Esophagus (tissue), 2 donors: ENCODE results near the gene DTNA. TPM values are rescaled to one million over a fixed set of nuclear protein-coding genes. Genes with fewer than 3 reads are reported as not detected.

Experiments
- H3K27ac ChIP-seq, 2 donors: one replicate each; pipeline ENCODE4 v1.5.1; 2013; ENCODE audit warnings: low read depth in 2 of 2, mild to moderate bottlenecking in 2 of 2, inconsistent platforms in 1 of 2, low read length in 1 of 2, moderate library complexity in 1 of 2
- H3K27me3 ChIP-seq, 2 donors: one replicate each; pipeline ENCODE4 v1.6.1; 2013; ENCODE audit warnings: low read length in 2 of 2, control low read depth in 1 of 2, mild to moderate bottlenecking in 1 of 2; ENCODE audit not compliant: insufficient read depth in 2 of 2, control insufficient read depth in 1 of 2
- H3K36me3 ChIP-seq, 2 donors: one replicate each; pipeline ENCODE4 v1.6.1; 2013; ENCODE audit warnings: low read length in 1 of 2; ENCODE audit not compliant: control insufficient read depth in 2 of 2, insufficient read depth in 2 of 2
- H3K4me1 ChIP-seq, 2 donors: one replicate each; pipeline ENCODE4 v1.6.1; 2013; ENCODE audit warnings: low read length in 1 of 2; ENCODE audit not compliant: control insufficient read depth in 2 of 2, insufficient read depth in 2 of 2
- H3K4me3 ChIP-seq, 2 donors: one replicate each; pipeline ENCODE4 v1.5.1; 2013; ENCODE audit warnings: low read length in 2 of 2, mild to moderate bottlenecking in 2 of 2, low read depth in 1 of 2, moderate library complexity in 1 of 2
- H3K9me3 ChIP-seq, 2 donors: one replicate each; pipeline ENCODE4 v1.6.1; 2013; ENCODE audit warnings: mild to moderate bottlenecking in 2 of 2, low read depth in 1 of 2, low read length in 1 of 2, moderate library complexity in 1 of 2; ENCODE audit not compliant: control insufficient read depth in 2 of 2, insufficient read depth in 1 of 2
- WGBS, 2 donors: extraction: QIAGEN DNeasy Blood & Tissue Kit; methylation state at CpG; one replicate each; pipeline ENCODE4 v1.1.7; 2013; 5-methylcytosine and 5-hydroxymethylcytosine counted together
- polyA plus RNA-seq, 2 donors: library from polyadenylated mRNA; stranded (reverse); fragments of 200-250 nt; gene quantifications; one replicate each; pipeline ENCODE4 v1.2.3, GENCODE V29; 2013
- donor health status: healthy with polysubstance abuse.
- donor health status: Bipolar disorder and iron deficiency.

DTNA gene
- polyA plus RNA-seq, 2 donors = 6.7 to 15.0 TPM

DNA sequence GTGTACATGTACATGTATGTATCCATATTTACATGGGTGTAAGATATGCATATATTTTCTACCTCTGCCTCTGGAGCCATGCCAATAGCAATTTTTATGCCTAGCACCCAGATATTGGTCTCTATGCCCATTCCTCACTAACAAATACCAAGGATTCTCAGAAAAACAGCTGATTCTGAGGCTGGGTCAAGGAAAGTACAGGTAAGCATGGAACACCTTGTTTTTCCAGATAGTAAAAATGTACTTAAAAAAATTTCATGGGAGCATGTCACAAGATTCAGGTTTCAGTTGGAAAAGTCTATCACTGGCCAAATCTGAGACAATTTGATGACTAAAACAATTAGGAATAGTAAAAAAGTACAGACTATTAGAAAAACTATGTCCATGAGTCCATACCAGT lies 216.6 kb downstream of the DTNA start:
- Histone ChIP-seq H3K4me1 (peaks cover 0 to 4% of the 10 kb centered on the region in 2 donors), H3K4me3 (no peak overlapping the region), H3K36me3 (no peaks in the 10 kb centered on the region), H3K27me3 (no peaks in the 10 kb centered on the region), H3K27ac (no peak overlapping the region), H3K9me3 (no peaks in the 10 kb centered on the region)

GRCh38 chr18:34928088-34928753 lies 218.1 kb downstream of the DTNA start:
- H3K27ac ChIP-seq = no peak overlapping the region
- 71 to 75% methylated on average over 7 of the region's 7 CpGs for WGBS, 2 donors
- peaks cover 0 to 4% of the 10 kb centered on the region in 2 donors for H3K4me1 ChIP-seq
- H3K36me3 ChIP-seq = no peaks in the 10 kb centered on the region
- H3K27me3 ChIP-seq = no peaks in the 10 kb centered on the region
- H3K4me3 ChIP-seq = no peak overlapping the region
- no peaks in the 10 kb centered on the region for H3K9me3 ChIP-seq

DNA sequence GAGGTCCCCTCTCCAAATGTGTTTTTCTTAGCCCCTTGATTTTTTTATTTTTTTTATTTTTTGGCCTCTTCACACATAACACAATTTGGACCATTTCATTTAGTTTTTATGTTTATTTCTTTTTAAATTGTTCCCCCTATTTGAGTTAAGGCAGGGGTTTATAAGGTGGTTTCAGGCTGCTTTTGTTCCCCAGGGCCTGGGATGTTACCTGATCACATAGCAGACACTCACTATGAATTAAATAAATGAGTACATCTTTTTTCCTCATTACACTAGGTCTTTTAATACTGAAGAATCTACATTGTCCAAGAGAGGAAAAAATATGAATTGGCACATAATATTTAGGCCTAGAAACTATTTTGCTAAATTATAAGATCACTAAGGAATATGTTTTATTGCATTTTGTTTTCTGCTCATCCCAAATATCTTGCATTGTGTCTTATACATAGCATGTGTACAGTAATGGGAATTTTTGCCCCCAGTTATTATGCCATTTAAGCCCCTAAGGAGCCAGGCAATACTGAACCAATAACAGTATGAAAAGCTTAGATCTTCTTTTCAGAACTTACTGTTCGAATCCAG lies 218.7 kb downstream of the DTNA start:
- Histone ChIP-seq H3K27me3 (no peaks in the 10 kb centered on the region), H3K4me3 (no peak overlapping the region), H3K9me3 (no peaks in the 10 kb centered on the region), H3K36me3 (no peaks in the 10 kb centered on the region), H3K4me1 (peaks cover 0 to 4% of the 10 kb centered on the region in 2 donors), H3K27ac (no peak overlapping the region)
- WGBS, 2 donors = 37 to 38% methylated on average over 1 of the region's 1 CpG

GRCh38 chr18:34929336-34929780 lies 219.3 kb downstream of the DTNA start:
- H3K36me3 ChIP-seq = no peaks in the 10 kb centered on the region
- no peak overlapping the region for H3K27ac ChIP-seq
- peaks cover 0 to 4% of the 10 kb centered on the region in 2 donors for H3K4me1 ChIP-seq
- no peaks in the 10 kb centered on the region for H3K27me3 ChIP-seq
- 59 to 66% methylated on average over 2 of the region's 2 CpGs for WGBS, 2 donors
- H3K9me3 ChIP-seq = no peaks in the 10 kb centered on the region
- no peak overlapping the region for H3K4me3 ChIP-seq

DNA sequence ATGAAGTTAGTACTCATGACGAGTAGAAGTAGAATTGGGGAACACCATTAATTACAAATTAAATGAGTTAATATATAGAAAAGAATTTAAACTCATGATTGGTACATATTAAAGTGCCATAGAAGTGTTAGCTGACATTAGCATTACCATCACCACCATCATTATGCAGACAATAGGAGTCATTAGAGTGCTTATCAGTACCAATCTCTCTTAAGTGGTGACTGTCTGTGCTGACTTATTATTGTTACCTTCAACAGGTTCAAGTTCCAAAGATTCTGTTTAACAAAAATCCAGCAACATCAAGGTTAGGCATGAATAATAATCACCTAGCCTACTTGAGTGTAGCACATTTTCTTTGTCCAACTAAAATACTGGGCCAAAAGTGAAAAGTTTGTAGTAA lies 222.3 kb downstream of the DTNA start:
- Histone ChIP-seq H3K4me1 (peaks cover 0 to 4% of the 10 kb centered on the region in 2 donors), H3K27ac (no peak overlapping the region), H3K9me3 (no peaks in the 10 kb centered on the region), H3K4me3 (no peak overlapping the region), H3K36me3 (no peaks in the 10 kb centered on the region), H3K27me3 (no peaks in the 10 kb centered on the region)
- 79 to 82% methylated on average over 1 of the region's 1 CpG for WGBS, 2 donors

DNA sequence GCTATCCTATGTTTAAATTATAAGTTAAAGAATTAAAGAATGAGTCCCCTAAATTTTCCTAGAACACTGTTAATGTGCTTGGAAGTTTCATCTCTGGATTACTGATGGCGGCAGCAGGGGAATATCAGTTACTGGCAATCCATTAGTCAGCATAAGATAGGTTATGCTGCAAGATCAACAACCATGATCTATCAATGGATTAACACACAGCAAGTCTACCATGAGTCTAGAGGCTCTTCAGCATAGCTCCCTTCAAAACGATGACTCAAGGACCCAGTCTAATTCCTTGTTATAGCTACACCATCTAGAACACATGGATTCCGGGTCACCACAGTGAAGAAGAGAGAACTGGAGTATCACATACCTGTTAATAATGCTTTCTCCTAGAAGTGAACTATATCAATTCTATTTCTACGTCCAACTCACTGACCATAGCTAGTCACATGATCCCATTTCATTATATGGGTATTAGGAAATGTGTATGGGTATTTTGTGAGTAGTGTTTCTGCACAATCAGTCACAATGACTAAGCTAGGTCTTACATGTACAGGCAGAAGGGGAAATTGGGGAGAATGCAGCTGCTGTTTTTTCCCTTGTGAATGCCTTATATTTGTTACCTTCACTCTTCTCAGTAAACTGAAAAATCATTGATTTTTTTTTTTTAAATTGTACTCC lies 222.8 kb downstream of the DTNA start:
- H3K27me3 ChIP-seq = no peaks in the 10 kb centered on the region
- H3K9me3 ChIP-seq = no peaks in the 10 kb centered on the region
- 88 to 91% methylated on average over 4 of the region's 4 CpGs for WGBS, 2 donors
- no peak overlapping the region for H3K27ac ChIP-seq
- H3K4me1 ChIP-seq = peaks cover 0 to 4% of the 10 kb centered on the region in 2 donors
- no peak overlapping the region for H3K4me3 ChIP-seq
- H3K36me3 ChIP-seq = no peaks in the 10 kb centered on the region

DNA sequence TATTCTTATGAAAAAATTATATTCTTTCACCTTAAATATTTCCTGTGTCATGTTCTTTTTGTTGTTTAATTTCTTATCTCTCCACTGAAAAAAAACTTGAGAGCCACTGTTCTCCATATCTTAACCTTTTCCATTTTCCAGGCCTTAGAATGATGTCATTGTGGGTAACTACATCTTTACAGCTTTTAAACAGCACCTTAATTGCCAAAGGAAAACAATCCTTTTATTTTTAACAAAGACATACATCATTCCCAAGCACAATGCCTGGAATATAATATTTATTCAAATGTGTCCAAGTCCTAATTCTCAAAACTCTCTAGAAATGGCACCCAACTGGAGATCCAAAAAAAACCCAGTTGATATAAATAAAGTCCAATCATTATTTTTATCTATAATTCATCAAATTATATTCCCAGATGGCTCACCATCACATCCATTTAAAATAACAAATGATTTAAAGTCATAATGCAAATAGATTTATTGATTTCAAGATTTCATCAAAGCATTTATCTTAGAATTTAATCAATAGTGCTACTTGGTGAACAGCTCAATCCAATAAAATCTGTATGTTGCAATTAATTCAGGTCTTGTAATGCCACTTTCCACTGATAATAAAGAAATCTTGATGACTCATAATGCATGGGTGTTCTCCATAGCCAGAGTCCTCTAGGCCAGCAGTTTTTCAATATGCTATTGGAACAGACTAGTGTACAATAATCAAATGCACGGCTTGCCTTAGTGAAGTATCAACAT lies 224.0 kb downstream of the DTNA start:
- no peaks in the 10 kb centered on the region for H3K36me3 ChIP-seq
- no peaks in the 10 kb centered on the region for H3K9me3 ChIP-seq
- WGBS, 2 donors = 61 to 72% methylated on average over 1 of the region's 1 CpG

DNA sequence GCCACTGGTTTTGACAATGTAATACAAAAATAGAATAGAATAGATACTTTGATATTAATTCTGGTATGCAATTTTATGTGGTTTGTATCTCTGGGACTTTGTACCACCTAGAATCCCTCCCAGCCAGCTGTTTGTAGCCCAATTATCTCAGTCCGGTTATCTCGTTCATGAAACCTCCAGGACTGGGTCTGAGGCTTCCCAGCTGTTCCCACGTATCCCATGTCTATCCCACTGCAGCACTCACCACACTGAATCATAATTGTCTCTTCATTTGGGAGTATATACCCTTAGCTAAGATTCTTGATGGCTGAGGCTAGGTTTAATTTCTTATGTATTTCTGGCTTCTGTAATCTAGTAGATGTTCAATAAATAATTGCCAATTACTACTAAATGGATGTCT lies 226.7 kb downstream of the DTNA start:
- no peaks in the 10 kb centered on the region for H3K36me3 ChIP-seq
- H3K4me3 ChIP-seq = no peak overlapping the region
- WGBS, 2 donors = 53 to 59% methylated on average over 3 of the region's 3 CpGs
- no peaks in the 10 kb centered on the region for H3K9me3 ChIP-seq
- no peaks in the 10 kb centered on the region for H3K4me1 ChIP-seq
- H3K27ac ChIP-seq = no peak overlapping the region
- no peaks in the 10 kb centered on the region for H3K27me3 ChIP-seq

More for the DNA sequence above, 224.0 kb downstream of the DTNA start:
- Histone ChIP-seq H3K4me3 (no peak overlapping the region), H3K27ac (no peak overlapping the region), H3K4me1 (no peaks in the 10 kb centered on the region), H3K27me3 (no peaks in the 10 kb centered on the region)

- no peak overlapping the region for H3K27ac ChIP-seq
- no peaks in the 10 kb centered on the region for H3K9me3 ChIP-seq
- no peak overlapping the region for H3K4me3 ChIP-seq
- H3K36me3 ChIP-seq = no peaks in the 10 kb centered on the region
- no peaks in the 10 kb centered on the region for H3K4me1 ChIP-seq
- 98% methylated on average over 1 of the region's 1 CpG for whole genome bisulfite sequencing, 2 donors
- no peaks in the 10 kb centered on the region for H3K27me3 ChIP-seq
Observed at GRCh38 chr18:34938090-34938489, 228.0 kb downstream of the DTNA start.
